ENCODE data around the gene SIK3. TPM values are rescaled to one million over a fixed set of nuclear protein-coding genes. Genes with fewer than 3 reads are reported as not detected.

Gene SIK3
- polyA plus RNA-seq, 1 of the 3 experiments (the other 2 are of a cell fraction), result 5.1 TPM

- H3F3A ChIP-seq (replicated peaks; ENCODE audit: insufficient read depth), result peaks cover 3% of the 10 kb centered on the region
- DNase-seq, result no peak
- CTCF ChIA-PET, result interaction anchor here (1.0 to 1.6 kb wide), 3 partner anchors 12 to 210 kb away, joined by 4 to 5 read pairs (median 5); no protein-coding TSS in a partner anchor
- no peak overlapping the region for H3K27ac ChIP-seq (ENCODE audit: low read depth in 2 of 2, low read length in 1 of 2)
- no peaks in the 10 kb centered on the region for H3K9me3 ChIP-seq
- no peak overlapping the region for H2AFZ ChIP-seq (ENCODE audit: low read depth)
- no peak overlapping the region for H3K4me2 ChIP-seq
- POLR2A ChIA-PET, result no interaction called here
- H3K9ac ChIP-seq, result no peak overlapping the region
- H4K20me1 ChIP-seq (ENCODE audit: insufficient read depth), result peaks cover 37% of the 10 kb centered on the region
- H3K36me3 ChIP-seq (replicated peaks in 1 of 2; ENCODE audit: control insufficient read depth in 1 of 2, insufficient read depth in 2 of 2, low read length in 1 of 2), result peaks cover 0 to 3% of the 10 kb centered on the region in 2 experiments
- no peaks in the 10 kb centered on the region for H3K9me2 ChIP-seq
- TF ChIP-seq RAD21 (IDR thresholded peaks at IDR 0.05; ENCODE audit: low read length) (no peak), GABPA (IDR thresholded peaks at IDR 0.05; ENCODE audit: low read depth) (no peak), GATA2 (CRISPR knock-in tag; IDR thresholded peaks at IDR 0.05) (no peak), TAF1 (IDR thresholded peaks at IDR 0.05; ENCODE audit: borderline replicate concordance, low read depth, low read length) (no peak)
- peaks cover 3 to 10% of the 10 kb centered on the region in 2 experiments; a peak in 3 of 4 replicates for H3K4me1 ChIP-seq (ENCODE audit: control insufficient read depth in 1 of 2, insufficient read depth in 2 of 2, low read depth in 1 of 2, low read length in 1 of 2)
- peaks cover 89% of the 10 kb centered on the region for H3K79me2 ChIP-seq (ENCODE audit: insufficient read depth)
- H3K4me3 ChIP-seq (ENCODE audit: low read depth in 2 of 2, low read length in 1 of 2), result no peak overlapping the region
- H3K27me3 ChIP-seq (ENCODE audit: insufficient read depth), result no peaks in the 10 kb centered on the region
- 85% methylated on average over 5 of the region's 5 CpGs for WGBS (ENCODE audit: low lambda C conversion rate)
Observed at GRCh38 chr11:117090111-117090706, 8.0 kb downstream of the SIK3 start.

- H3K4me2 ChIP-seq, result no peak overlapping the region
- peaks cover 84% of the 10 kb centered on the region for H3K79me2 ChIP-seq (ENCODE audit: insufficient read depth)
- peaks cover 34% of the 10 kb centered on the region for H4K20me1 ChIP-seq (ENCODE audit: insufficient read depth)
- no peak overlapping the region for H3K9ac ChIP-seq
- DNase-seq, result no peak
- no peak overlapping the region for H3K27ac ChIP-seq (ENCODE audit: low read depth in 2 of 2, low read length in 1 of 2)
- no peaks in the 10 kb centered on the region for H3K9me3 ChIP-seq
- ChIA-PET CTCF (interaction anchor here (1.0 to 1.6 kb wide), 3 partner anchors 12 to 209 kb away, joined by 4 to 5 read pairs (median 5); no protein-coding TSS in a partner anchor), POLR2A (no interaction called here)
- H3K27me3 ChIP-seq (ENCODE audit: insufficient read depth), result no peaks in the 10 kb centered on the region
- H3K9me2 ChIP-seq, result no peaks in the 10 kb centered on the region
- H3F3A ChIP-seq (replicated peaks; ENCODE audit: insufficient read depth), result peaks cover 3% of the 10 kb centered on the region
- TF ChIP-seq TEAD4 (IDR thresholded peaks at IDR 0.05; ENCODE audit: borderline replicate concordance, insufficient read depth) (no peak), RAD21 (IDR thresholded peaks at IDR 0.05; ENCODE audit: low read length) (no peak), TCF12 (IDR thresholded peaks at IDR 0.05) (no peak), RCOR1 (IDR thresholded peaks at IDR 0.05; ENCODE audit: low read length) (no peak), MEF2A (IDR thresholded peaks at IDR 0.05; ENCODE audit: borderline replicate concordance, low read depth) (no peak), MXI1 (IDR thresholded peaks at IDR 0.05; ENCODE audit: low read depth, low read length) (no peak), CHD2 (IDR thresholded peaks at IDR 0.05; ENCODE audit: low read length, partially characterized antibody) (no peak), FOXM1 (IDR thresholded peaks at IDR 0.05; ENCODE audit: low read depth) (no peak), USF2 (IDR thresholded peaks at IDR 0.05; ENCODE audit: borderline replicate concordance, low read depth, low read length) (no peak), ELF1 (IDR thresholded peaks at IDR 0.05) (no peak), NFIC (IDR thresholded peaks at IDR 0.05; ENCODE audit: borderline replicate concordance) (no peak), PBX3 (IDR thresholded peaks at IDR 0.05) (no peak), SIN3A (IDR thresholded peaks at IDR 0.05; ENCODE audit: borderline replicate concordance, low read depth, low read length) (no peak), CTCF (IDR thresholded peaks at IDR 0.05) (no peak), JUND (IDR thresholded peaks at IDR 0.05) (no peak)
- WGBS (ENCODE audit: low lambda C conversion rate), result 90% methylated on average over 7 of the region's 7 CpGs
- H3K4me1 ChIP-seq (ENCODE audit: control insufficient read depth in 1 of 2, insufficient read depth in 2 of 2, low read depth in 1 of 2, low read length in 1 of 2), result peaks cover under 1 to 6% of the 10 kb centered on the region in 2 experiments; a peak in 2 of 4 replicates
- peaks cover 0 to 3% of the 10 kb centered on the region in 2 experiments for H3K36me3 ChIP-seq (replicated peaks in 1 of 2; ENCODE audit: control insufficient read depth in 1 of 2, insufficient read depth in 2 of 2, low read length in 1 of 2)
- H2AFZ ChIP-seq (ENCODE audit: low read depth), result no peak overlapping the region
- H3K4me3 ChIP-seq (ENCODE audit: low read depth in 2 of 2, low read length in 1 of 2), result no peak overlapping the region
Observed at GRCh38 chr11:117089685-117090084, 8.5 kb downstream of the SIK3 start.
